Measurements from ENCODE around the gene CD2. TPM values are rescaled to one million over a fixed set of nuclear protein-coding genes. Genes with fewer than 3 reads are reported as not detected.

CD2 gene
- total and polyA plus RNA-seq, 2 donors (not counting 1 experiment from before 2014, with no cell fraction given) = not detected

DNA sequence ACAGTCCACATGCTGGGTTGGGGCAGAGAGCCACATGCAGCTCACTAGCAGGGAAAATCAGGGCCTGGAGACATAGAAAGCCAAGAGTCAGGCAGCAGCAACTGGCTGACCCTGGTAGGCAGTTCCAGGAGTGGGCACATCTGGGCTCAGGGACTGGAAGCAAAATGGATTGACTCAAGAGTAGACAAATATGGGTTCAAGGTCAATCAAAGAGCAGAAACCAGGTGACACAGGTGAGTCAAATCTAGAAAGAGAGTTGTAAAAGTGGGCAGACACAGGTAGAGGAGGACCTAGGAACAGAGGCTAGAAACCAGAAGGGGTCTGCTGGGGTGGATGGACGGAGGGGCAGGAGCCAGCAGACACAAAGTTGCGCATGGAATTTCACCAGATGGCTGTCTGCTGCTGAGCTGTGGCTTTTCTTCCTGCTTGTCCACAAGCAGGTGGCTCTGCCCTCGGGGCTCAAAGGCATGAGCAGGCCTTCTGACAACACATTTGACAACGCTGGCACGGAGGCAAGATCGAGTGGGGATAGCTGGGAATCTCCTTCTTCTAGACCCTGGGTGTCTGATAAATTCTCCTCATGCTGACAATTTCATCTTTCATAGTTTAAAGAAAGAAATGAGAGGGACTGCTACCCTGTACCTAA is 45.9 kb upstream of the CD2 start:
- no peak overlapping the region for H3K4me2 ChIP-seq (ENCODE audit: extremely low read depth, insufficient read depth, low read length)
- no peak overlapping the region for H3K4me3 ChIP-seq (replicated peaks in 1 of 4; ENCODE audit: control extremely low read depth in 1 of 4, insufficient read depth in 1 of 4, low read depth in 3 of 4, low read length in 4 of 4)
- no peaks in the 10 kb centered on the region for H3K27me3 ChIP-seq (ENCODE audit: control insufficient read depth, insufficient read depth, low read length)
- no peak overlapping the region for H3K9ac ChIP-seq (ENCODE audit: insufficient read depth, low read length)
- TF ChIP-seq EZH2 (IDR thresholded peaks at IDR 0.05; ENCODE audit: low read length, missing control alignments) (no peak), CTCF (conservative IDR thresholded peaks at IDR 0.05 in 1 of 2, IDR thresholded peaks at IDR 0.05 in 1 of 2; ENCODE audit: low read depth in 1 of 2, low read length in 2 of 2) (no peak)
- no peaks in the 10 kb centered on the region for H3K4me1 ChIP-seq (ENCODE audit: control insufficient read depth, extremely low read depth, insufficient read depth, low read length)
- DNase-seq (ENCODE audit: low read depth in 2 of 2) = no peak
- no peak overlapping the region for H3K27ac ChIP-seq (ENCODE audit: insufficient read depth, low read length)
- no peaks in the 10 kb centered on the region for H3K36me3 ChIP-seq (ENCODE audit: control insufficient read depth, insufficient read depth, low read length)
- H2AFZ ChIP-seq (ENCODE audit: low read length) = no peak overlapping the region
- H3K79me2 ChIP-seq (ENCODE audit: control insufficient read depth, insufficient read depth, low read length) = no peaks in the 10 kb centered on the region
- no peaks in the 10 kb centered on the region for H3K9me3 ChIP-seq (ENCODE audit: control insufficient read depth, insufficient read depth, low read depth, low read length)
- H4K20me1 ChIP-seq (ENCODE audit: control insufficient read depth, extremely low read depth, insufficient read depth, low read length) = no peaks in the 10 kb centered on the region

GRCh38 chr1:116709666-116710167 is 44.5 kb upstream of the CD2 start:
- no peak for DNase-seq (ENCODE audit: low read depth in 2 of 2)
- Histone ChIP-seq H3K9me3 (ENCODE audit: control insufficient read depth, insufficient read depth, low read depth, low read length) (no peaks in the 10 kb centered on the region), H3K4me1 (ENCODE audit: control insufficient read depth, extremely low read depth, insufficient read depth, low read length) (no peaks in the 10 kb centered on the region), H3K27me3 (ENCODE audit: control insufficient read depth, insufficient read depth, low read length) (no peaks in the 10 kb centered on the region), H4K20me1 (ENCODE audit: control insufficient read depth, extremely low read depth, insufficient read depth, low read length) (no peaks in the 10 kb centered on the region), H3K4me3 (replicated peaks in 1 of 4; ENCODE audit: control extremely low read depth in 1 of 4, insufficient read depth in 1 of 4, low read depth in 3 of 4, low read length in 4 of 4) (no peak overlapping the region), H3K27ac (ENCODE audit: insufficient read depth, low read length) (no peak overlapping the region), H2AFZ (ENCODE audit: low read length) (no peak overlapping the region), H3K4me2 (ENCODE audit: extremely low read depth, insufficient read depth, low read length) (no peak overlapping the region), H3K9ac (ENCODE audit: insufficient read depth, low read length) (no peak overlapping the region), H3K79me2 (ENCODE audit: control insufficient read depth, insufficient read depth, low read length) (no peaks in the 10 kb centered on the region), H3K36me3 (ENCODE audit: control insufficient read depth, insufficient read depth, low read length) (no peaks in the 10 kb centered on the region)
- TF ChIP-seq CTCF (conservative IDR thresholded peaks at IDR 0.05 in 1 of 2, IDR thresholded peaks at IDR 0.05 in 1 of 2; ENCODE audit: low read depth in 1 of 2, low read length in 2 of 2) (no peak), EZH2 (IDR thresholded peaks at IDR 0.05; ENCODE audit: low read length, missing control alignments) (no peak)

GRCh38 chr1:116710420-116711262 is 43.6 kb upstream of the CD2 start:
- Histone ChIP-seq H3K79me2 (ENCODE audit: control insufficient read depth, insufficient read depth, low read length) (no peaks in the 10 kb centered on the region), H3K9me3 (ENCODE audit: control insufficient read depth, insufficient read depth, low read depth, low read length) (no peaks in the 10 kb centered on the region), H3K4me2 (ENCODE audit: extremely low read depth, insufficient read depth, low read length) (no peak overlapping the region), H4K20me1 (ENCODE audit: control insufficient read depth, extremely low read depth, insufficient read depth, low read length) (no peaks in the 10 kb centered on the region), H3K27ac (ENCODE audit: insufficient read depth, low read length) (no peak overlapping the region), H2AFZ (ENCODE audit: low read length) (no peak overlapping the region), H3K4me3 (replicated peaks in 1 of 4; ENCODE audit: control extremely low read depth in 1 of 4, insufficient read depth in 1 of 4, low read depth in 3 of 4, low read length in 4 of 4) (no peak overlapping the region), H3K9ac (ENCODE audit: insufficient read depth, low read length) (no peak overlapping the region), H3K27me3 (ENCODE audit: control insufficient read depth, insufficient read depth, low read length) (no peaks in the 10 kb centered on the region), H3K4me1 (ENCODE audit: control insufficient read depth, extremely low read depth, insufficient read depth, low read length) (no peaks in the 10 kb centered on the region), H3K36me3 (ENCODE audit: control insufficient read depth, insufficient read depth, low read length) (no peaks in the 10 kb centered on the region)
- DNase-seq (ENCODE audit: low read depth in 2 of 2) = no peak
- TF ChIP-seq EZH2 (IDR thresholded peaks at IDR 0.05; ENCODE audit: low read length, missing control alignments) (no peak), CTCF (conservative IDR thresholded peaks at IDR 0.05 in 1 of 2, IDR thresholded peaks at IDR 0.05 in 1 of 2; ENCODE audit: low read depth in 1 of 2, low read length in 2 of 2) (no peak)

Data from fibroblast of lung (primary cell).